H1 (cell line): ENCODE results near the gene TRIM52. TPM values are rescaled to one million over a fixed set of nuclear protein-coding genes. Genes with fewer than 3 reads are reported as not detected.

Experiments
- CTCF ChIA-PET: fragments of 300-600 bp; sonication (Branson Sonifier 250); formaldehyde crosslinking; loops from one replicate; lab custom pipeline; 2021; ENCODE audit not compliant: partially characterized antibody; lab: Charles Lee
- POLR2A ChIA-PET: fragments of 300-600 bp; sonication (Branson Sonifier 250); formaldehyde crosslinking; loops from one replicate; lab custom pipeline; 2021; ENCODE audit warnings: inconsistent platforms; ENCODE audit not compliant: partially characterized antibody; lab: Charles Lee
- DNase-seq, 2 experiments: peaks; one replicate each; pipeline versions ENCODE4 v3.0.0 to v3.0.0-alpha.2; 2010 to 2022; ENCODE audit warnings: low spot score in 2 of 2, low read depth in 1 of 2, mixed read lengths in 1 of 2
- FAIRE-seq: peaks from 2 replicates; lab custom pipeline; 2011; peaks lifted over from hg19 to GRCh38; lab: Jason Lieb, UNC
- H2AFZ ChIP-seq: 2 replicates; pipeline ENCODE4 v1.8.1; 2012; ENCODE audit warnings: low read length, inconsistent platforms
- H2AK5ac ChIP-seq: 2 replicates; pipeline ENCODE4 v1.6.1; 2013; ENCODE audit warnings: low read depth, low read length
- H2BK120ac ChIP-seq: replicated peaks from 2 replicates; pipeline ENCODE3; 2013; ENCODE audit warnings: low read depth, low read length, inconsistent platforms
- H2BK12ac ChIP-seq: 2 replicates; pipeline ENCODE4 v1.6.1; 2013; ENCODE audit warnings: low read depth, low read length
- H2BK15ac ChIP-seq: 2 replicates; pipeline ENCODE4 v1.6.1; 2013; ENCODE audit warnings: low read length
- H2BK20ac ChIP-seq: 2 replicates; pipeline ENCODE4 v1.6.1; 2013; ENCODE audit warnings: low read length
- H2BK5ac ChIP-seq: 2 replicates; pipeline ENCODE4 v1.6.1; 2013; ENCODE audit warnings: low read depth, low read length
- H3K14ac ChIP-seq: 2 replicates; pipeline ENCODE4 v1.6.1; 2013; ENCODE audit warnings: inconsistent platforms; ENCODE audit not compliant: insufficient read length
- H3K18ac ChIP-seq: 2 replicates; pipeline ENCODE4 v1.6.1; 2013; ENCODE audit warnings: low read length; ENCODE audit errors: extremely low read depth
- H3K23ac ChIP-seq: 2 replicates; pipeline ENCODE4 v1.6.1; 2013; ENCODE audit warnings: inconsistent platforms; ENCODE audit not compliant: insufficient read length
- H3K23me2 ChIP-seq: 2 replicates; pipeline ENCODE4 v1.6.1; 2013; ENCODE audit warnings: low read depth, low read length
- H3K27ac ChIP-seq: 2 replicates; pipeline ENCODE4 v1.6.1; 2011; ENCODE audit warnings: low read depth, low read length, inconsistent platforms
- H3K27me3 ChIP-seq, 4 experiments: replicated peaks in 1 of 4; 1 replicate in 1 of 4; 2 replicates in 3 of 4; pipeline versions ENCODE4 v1.6.1 to v1.8.1; 2011 to 2013; ENCODE audit warnings: low read length in 3 of 4, mild to moderate bottlenecking in 3 of 4, inconsistent platforms in 2 of 4, mixed read lengths in 2 of 4, moderate library complexity in 1 of 4; ENCODE audit not compliant: control insufficient read depth in 3 of 4, insufficient read depth in 3 of 4; ENCODE audit errors: extremely low read depth in 1 of 4
- H3K36me3 ChIP-seq, 4 experiments: 2 replicates each; pipeline versions ENCODE4 v1.6.1 to v1.8.1; 2011 to 2013; ENCODE audit warnings: mild to moderate bottlenecking in 4 of 4, low read length in 3 of 4, moderate library complexity in 2 of 4, control low read depth in 1 of 4, inconsistent platforms in 1 of 4; ENCODE audit not compliant: insufficient read depth in 4 of 4, control insufficient read depth in 2 of 4
- H3K4ac ChIP-seq: replicated peaks from 2 replicates; pipeline ENCODE3; 2013; ENCODE audit warnings: low read length, low read depth, mixed read lengths, inconsistent platforms; ENCODE audit not compliant: insufficient read length
- H3K4me1 ChIP-seq, 4 experiments: replicated peaks in 1 of 4; 1 replicate in 1 of 4; 2 replicates in 3 of 4; pipeline versions ENCODE4 v1.6.1 to v1.8.1; 2011 to 2013; ENCODE audit warnings: low read length in 3 of 4, inconsistent platforms in 2 of 4, mixed read lengths in 1 of 4; ENCODE audit not compliant: insufficient read depth in 4 of 4, control insufficient read depth in 3 of 4
- H3K4me2 ChIP-seq, 2 experiments: 2 replicates each; pipeline versions ENCODE4 v1.6.1 to v1.8.1; 2011 to 2013; ENCODE audit warnings: low read depth in 2 of 2, low read length in 2 of 2, control low read depth in 1 of 2, inconsistent platforms in 1 of 2, mild to moderate bottlenecking in 1 of 2; ENCODE audit not compliant: insufficient read depth in 1 of 2
- H3K4me3 ChIP-seq, 4 experiments: fragments of 200-600, 300-600 bp in 1 of 4; sonication (generic), shearing (Covaris generic), sonication (Bioruptor Twin) in 1 of 4; 2 replicates each; pipeline versions ENCODE4 v1.5.1 to v1.8.1; 2011 to 2016; ENCODE audit warnings: low read length in 4 of 4, low read depth in 3 of 4, control low read depth in 2 of 4, inconsistent platforms in 2 of 4, mild to moderate bottlenecking in 2 of 4, mixed read lengths in 1 of 4, moderate library complexity in 1 of 4; ENCODE audit not compliant: insufficient read depth in 2 of 4; ENCODE audit errors: extremely low read depth in 1 of 4
- H3K56ac ChIP-seq: replicated peaks from 2 replicates; pipeline ENCODE3; 2013; ENCODE audit warnings: low read depth, mild to moderate bottlenecking, mixed read lengths, low read length, inconsistent platforms; ENCODE audit not compliant: insufficient read length
- H3K79me1 ChIP-seq: 2 replicates; pipeline ENCODE4 v1.6.1; 2013; ENCODE audit warnings: low read depth, low read length, control low read depth
- H3K79me2 ChIP-seq, 2 experiments: 2 replicates each; pipeline versions ENCODE4 v1.6.1 to v1.8.1; 2012 to 2013; ENCODE audit warnings: low read length in 2 of 2, mild to moderate bottlenecking in 2 of 2, inconsistent platforms in 1 of 2; ENCODE audit not compliant: insufficient read depth in 2 of 2, control insufficient read depth in 1 of 2
- H3K9ac ChIP-seq, 4 experiments: replicated peaks in 1 of 4; 1 replicate in 1 of 4; 2 replicates in 3 of 4; pipeline versions ENCODE4 v1.6.1 to v1.8.1; 2011 to 2013; ENCODE audit warnings: low read depth in 3 of 4, low read length in 3 of 4, control low read depth in 2 of 4, mild to moderate bottlenecking in 2 of 4, moderate library complexity in 2 of 4, inconsistent platforms in 1 of 4; ENCODE audit errors: extremely low read depth in 1 of 4
- H3K9me3 ChIP-seq, 2 experiments: 2 replicates each; pipeline versions ENCODE4 v1.6.1 to v1.8.1; 2012 to 2013; ENCODE audit warnings: mild to moderate bottlenecking in 2 of 2, moderate library complexity in 2 of 2, control low read depth in 1 of 2, inconsistent platforms in 1 of 2, low read depth in 1 of 2, low read length in 1 of 2, mixed read lengths in 1 of 2; ENCODE audit not compliant: insufficient read depth in 2 of 2
- H4K20me1 ChIP-seq, 2 experiments: replicated peaks in 1 of 2; 2 replicates each; pipeline versions ENCODE3 to v1.8.1; 2011 to 2013; ENCODE audit warnings: inconsistent platforms in 2 of 2, low read length in 2 of 2, mild to moderate bottlenecking in 1 of 2; ENCODE audit not compliant: insufficient read depth in 2 of 2, control insufficient read depth in 1 of 2
- H4K5ac ChIP-seq: 2 replicates; pipeline ENCODE4 v1.6.1; 2013; ENCODE audit warnings: low read length, low read depth, mixed read lengths, inconsistent platforms; ENCODE audit not compliant: insufficient read length
- H4K8ac ChIP-seq: 2 replicates; pipeline ENCODE4 v1.8.0; 2013; ENCODE audit warnings: mild to moderate bottlenecking, moderate library complexity, low read length, inconsistent platforms; ENCODE audit not compliant: insufficient read depth; ENCODE audit errors: extremely low read depth
- H4K91ac ChIP-seq: replicated peaks from 2 replicates; pipeline ENCODE3; 2013; ENCODE audit warnings: low read length, mixed read lengths, inconsistent platforms; ENCODE audit not compliant: insufficient read length
- ATF3 ChIP-seq: IDR thresholded peaks from 2 replicates; pipeline ENCODE4 v1.6.1; 2011; ENCODE audit warnings: low read depth, mild to moderate bottlenecking, low read length; ENCODE audit not compliant: insufficient read depth
- BRCA1 ChIP-seq: IDR thresholded peaks from 2 replicates; pipeline ENCODE4 v1.6.1; 2012; ENCODE audit warnings: low read depth, low read length, improper control_type of control experiment
- CBX5 ChIP-seq: fragments of 300-800, 300-1000 bp; sonication (generic); IDR thresholded peaks from 2 replicates; pipeline ENCODE4 v1.7.1; 2016; ENCODE audit warnings: antibody characterized with exemption, low read length, low read depth
- CTBP2 ChIP-seq: IDR thresholded peaks from 2 replicates; pipeline ENCODE4 v1.7.0; 2011; ENCODE audit warnings: borderline replicate concordance, mild to moderate bottlenecking, moderate library complexity, mixed read lengths, low read length; ENCODE audit not compliant: insufficient read depth, insufficient read length
- EGR1 ChIP-seq: IDR thresholded peaks from 2 replicates; pipeline ENCODE4 v1.6.1; 2011; ENCODE audit warnings: low read depth, low read length, borderline replicate concordance
- HDAC6 ChIP-seq: IDR thresholded peaks from one replicate; pipeline ENCODE4 v1.7.1; 2012; ENCODE audit warnings: low read depth, mild to moderate bottlenecking, inconsistent platforms, low read length, moderate library complexity
- JUN ChIP-seq: IDR thresholded peaks from 2 replicates; pipeline ENCODE4 v1.6.1; 2011; ENCODE audit warnings: low read depth, mild to moderate bottlenecking, improper control_type of control experiment, low read length
- KDM5A ChIP-seq: fragments of 200-600 bp; IDR thresholded peaks from 2 replicates; pipeline ENCODE4 v1.7.1; 2012; ENCODE audit warnings: mild to moderate bottlenecking, low read length, inconsistent platforms, mixed read lengths
- MAFK ChIP-seq: IDR thresholded peaks from 2 replicates; pipeline ENCODE4 v1.6.1; 2012; ENCODE audit warnings: low read depth, mild to moderate bottlenecking, improper control_type of control experiment, low read length
- YY1 ChIP-seq: IDR thresholded peaks from 2 replicates; pipeline ENCODE4 v1.6.1; 2011; ENCODE audit warnings: low read depth, mild to moderate bottlenecking, low read length
- ZNF274 ChIP-seq: IDR thresholded peaks from 2 replicates; pipeline ENCODE4 v1.7.0; 2012; ENCODE audit warnings: low read length, borderline replicate concordance; ENCODE audit errors: extremely low read depth
- WGBS, 2 experiments: shearing (Covaris generic) in 1 of 2; methylation state at CpG; one replicate each; pipeline versions ENCODE4 v1.1.6 to v1.1.7; 2013 to 2015; ENCODE audit warnings: low lambda C conversion rate in 2 of 2, mixed read lengths in 2 of 2, inconsistent platforms in 1 of 2, low coverage in 1 of 2, missing lambda C conversion rate in 1 of 2; ENCODE audit not compliant: insufficient replicate concordance in 2 of 2, insufficient coverage in 1 of 2, insufficient read length in 1 of 2; ENCODE audit errors: extremely low coverage in 1 of 2, missing lambda C conversion rate in 1 of 2; 5-methylcytosine and 5-hydroxymethylcytosine counted together
- polyA plus RNA-seq, 7 experiments: library from polyadenylated mRNA; depleted of rRNA in 3 of 7; stranded (reverse) in 5 of 7; unstranded in 2 of 7; fragments of >200 nt in 5 of 7; fragments of 200-250 nt in 2 of 7; gene quantifications; 1 replicate in 5 of 7; 2 replicates in 1 of 7; 4 replicates in 1 of 7; pipeline versions ENCODE4 v1.2.1 to v1.2.3, GENCODE V29; 2011 to 2013; ENCODE audit warnings: missing spikeins in 2 of 7, mixed read lengths in 2 of 7
- total RNA-seq: library from RNA; stranded (reverse); fragmentation: NEBNext Ultra II Directional; extraction: Animal tissue kit (Norgen Biotek cat#: 25700); gene quantifications from 2 replicates; pipeline ENCODE4 v1.2.1, GENCODE V29; 2021

Gene TRIM52
- total and polyA plus RNA-seq, 2 of the 8 experiments (the other 6 are each of a cell fraction or from before 2014, with no cell fraction given): 4.2 to 5.7 TPM

GRCh38 chr5:181223729-181224389 lies 37.1 kb downstream of the TRIM52 start:
- H2AK5ac ChIP-seq: peak overlapping the region; percentile 70; the same call in 1 of the 2 replicates
- H2BK20ac ChIP-seq: no peak overlapping the region
- CTCF ChIA-PET: interaction anchor here (0.6 to 1.0 kb wide), 3 partner anchors 36 to 62 kb away, joined by 3 read pairs; no protein-coding TSS in a partner anchor
- peaks cover 0 to 8% (median 4%) of the 10 kb centered on the region in 4 experiments; a peak in 4 of 7 replicates for H3K4me1 ChIP-seq
- WGBS, 2 experiments: 9% methylated on average over 23 of the region's 31 CpGs; no CpG with 5 or more reads in 1 of the 2 experiments
- peak overlapping the region; percentile 46; the same call in 1 of the 2 replicates for H3K27ac ChIP-seq
- H3K56ac ChIP-seq: peak overlapping the region; percentile 52
- DNase-seq: no peak
- FAIRE-seq: no peak
- H3K27me3 ChIP-seq: no peaks in the 10 kb centered on the region
- H2BK12ac ChIP-seq: peak overlapping the region; percentile 63; the same call in 1 of the 2 replicates
- peaks cover 0 to 20% of the 10 kb centered on the region in 2 experiments; a peak in 2 of 4 replicates for H3K79me2 ChIP-seq
- H4K8ac ChIP-seq: no peak overlapping the region; the same call in 1 of the 2 replicates
- H3K18ac ChIP-seq: peak overlapping the region; percentile 88
- peaks cover 0 to under 1% of the 10 kb centered on the region in 2 experiments for H4K20me1 ChIP-seq
- POLR2A ChIA-PET: interaction anchor here (1.0 to 32.8 kb wide), 7 partner anchors 17 to 58 kb away, joined by 3 to 1334 read pairs (median 7); partner anchors contain the start of genes RACK1 and TRIM52
- peak overlapping the region; percentile 88; the same call in 1 of the 2 replicates for H2BK15ac ChIP-seq
- H4K5ac ChIP-seq: peak overlapping the region; percentile 66
- H3K4ac ChIP-seq: peak overlapping the region; percentile 63
- H3K14ac ChIP-seq: no peak overlapping the region
- no peaks in the 10 kb centered on the region for H3K9me3 ChIP-seq
- H3K4me3 ChIP-seq: peak overlapping the region; percentile 83 to 98 (median 95)
- peaks cover 7% of the 10 kb centered on the region; the same call in 1 of the 2 replicates for H3K79me1 ChIP-seq
- peaks cover 0 to 9% (median 0%) of the 10 kb centered on the region in 4 experiments; a peak in 3 of 8 replicates for H3K36me3 ChIP-seq
- no peak overlapping the region for H2BK120ac ChIP-seq
- H3K23ac ChIP-seq: no peak overlapping the region
- H3K9ac ChIP-seq: peak overlapping the region in 3 of 4 experiments; percentile 40 to 84 (median 59); a peak in 6 of 7 replicates
- H2BK5ac ChIP-seq: peak overlapping the region; percentile 97
- H3K23me2 ChIP-seq: peaks cover 16% of the 10 kb centered on the region
- peak overlapping the region; percentile 88 for H4K91ac ChIP-seq
- no peak overlapping the region for H2AFZ ChIP-seq
- H3K4me2 ChIP-seq: peak overlapping the region; percentile 86 to 96
- TF ChIP-seq MAFK: no peak
- 0 out of 2 replicates have a peak, but pooled peaks have one; percentile 7 for TF ChIP-seq ATF3
- TF ChIP-seq HDAC6: no peak
- TF ChIP-seq ZNF274: no peak
- TF ChIP-seq BRCA1: no peak
- no peak for TF ChIP-seq JUN
- no peak for TF ChIP-seq EGR1
- TF ChIP-seq CBX5: no peak
- no peak for TF ChIP-seq CTBP2
- TF ChIP-seq KDM5A: no peak
- TF ChIP-seq YY1: peak; percentile 93
